Transverse colon (tissue), 4 donors: ENCODE results near the gene HHIPL1.
A peak's percentile ranks its signal among the peaks of the same experiment; 100 is the strongest.

Experiments used
- CTCF ChIP-seq, 5 experiments: fragments of 200-600 bp in 3 of 5; fragments of 450-650 bp in 2 of 5; sonication (generic) in 3 of 5; IDR thresholded peaks; 1 replicate in 2 of 5; 2 replicates in 3 of 5; pipeline ENCODE4 v1.5.1; 2016 to 2017; ENCODE audit warnings: antibody characterized with exemption in 5 of 5, inconsistent platforms in 3 of 5, mild to moderate bottlenecking in 2 of 5, moderate library complexity in 1 of 5
- POLR2A ChIP-seq: fragments of 450-650 bp; IDR thresholded peaks from one replicate; pipeline ENCODE4 v1.6.1; 2016; ENCODE audit warnings: antibody characterized with exemption, mild to moderate bottlenecking, moderate library complexity
- POLR2AphosphoS5 ChIP-seq, 3 donors: sonication (generic); formaldehyde crosslinking; IDR thresholded peaks; one replicate each; pipeline ENCODE4 v1.6.1; 2016; ENCODE audit warnings: antibody characterized with exemption in 3 of 3

GRCh38 chr14:99628887-99629618 lies 15.9 kb upstream of the HHIPL1 start:
- TF ChIP-seq POLR2A (no peak), CTCF (IDR thresholded peaks at IDR 0.05) (peak; percentile 97 to 98 (median 97)), POLR2AphosphoS5 (IDR thresholded peaks at IDR 0.05) (no peak)
